Measurements from ENCODE around the gene WWOX. TPM values are rescaled to one million over a fixed set of nuclear protein-coding genes. Genes with fewer than 3 reads are reported as not detected.

The WWOX gene
- total and polyA plus RNA-seq, 10 donors: 5.9 to 90.3 (median 26.4) TPM

GRCh38 chr16:78660795-78661194 lies 561.3 kb downstream of the WWOX start:
- no peak for TF ChIP-seq POLR2AphosphoS5 (IDR thresholded peaks at IDR 0.05)
- no peak for TF ChIP-seq CTCF (IDR thresholded peaks at IDR 0.05 in 8 of 11, conservative IDR thresholded peaks at IDR 0.05 in 3 of 11)
- TF ChIP-seq POLR2A (IDR thresholded peaks at IDR 0.05): no peak
- no peak for DNase-seq

DNA sequence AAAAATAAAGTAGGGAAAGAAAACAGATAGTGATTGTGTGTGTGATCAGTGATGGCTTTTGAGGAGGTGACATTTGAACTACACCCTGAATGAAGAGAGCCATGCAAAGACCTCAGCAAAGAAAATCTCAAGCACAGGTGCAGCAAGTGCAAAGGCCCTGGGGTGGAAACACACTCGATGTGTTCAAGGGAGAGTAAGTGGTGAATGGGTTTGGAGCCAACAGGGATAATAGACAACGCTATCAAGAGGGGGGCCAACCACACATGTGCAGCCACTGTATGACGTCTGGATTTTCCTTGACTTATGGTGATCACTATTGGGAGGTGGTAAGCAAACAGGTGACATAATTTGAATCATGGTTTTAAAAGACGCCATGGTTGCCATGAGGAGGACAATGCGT lies 564.2 kb downstream of the WWOX start:
- DNase-seq: no peak
- Histone ChIP-seq H3K36me3 (no peaks in the 10 kb centered on the region), H3K4me3 (no peak overlapping the region), H3K9me3 (no peaks in the 10 kb centered on the region), H3K27ac (no peak overlapping the region), H3K27me3 (replicated peaks in 1 of 7) (no peaks in the 10 kb centered on the region), H3K4me1 (peaks cover 0 to 11% (median 2%) of the 10 kb centered on the region in 6 donors)
- no peak for TF ChIP-seq POLR2AphosphoS5 (IDR thresholded peaks at IDR 0.05)
- TF ChIP-seq CTCF (IDR thresholded peaks at IDR 0.05 in 8 of 11, conservative IDR thresholded peaks at IDR 0.05 in 3 of 11): no peak
- TF ChIP-seq POLR2A (IDR thresholded peaks at IDR 0.05): no peak
- 88 to 96% (median 94%) methylated on average over 5 of the region's 5 CpGs for WGBS, 5 donors
- intact Hi-C loops (cut with DNase I; ENCODE audit: low total_unique reads): no loop called here

More at GRCh38 chr16:78660795-78661194, 561.3 kb downstream of the WWOX start:
- H3K36me3 ChIP-seq: no peaks in the 10 kb centered on the region
- intact Hi-C loops (cut with DNase I; ENCODE audit: low total_unique reads): no loop called here
- peaks cover 0 to 12% (median 2%) of the 10 kb centered on the region in 6 donors for H3K4me1 ChIP-seq
- H3K27ac ChIP-seq: no peak overlapping the region
- no peak overlapping the region for H3K4me3 ChIP-seq
- H3K27me3 ChIP-seq (replicated peaks in 1 of 7): no peaks in the 10 kb centered on the region
- 86 to 98% (median 94%) methylated on average over 1 of the region's 1 CpG for WGBS, 5 donors
- H3K9me3 ChIP-seq: no peaks in the 10 kb centered on the region

- WGBS, 5 donors: 92 to 95% (median 94%) methylated on average over 19 of the region's 19 CpGs
- H3K36me3 ChIP-seq: no peaks in the 10 kb centered on the region
- no peak overlapping the region for H3K4me3 ChIP-seq
- no peak overlapping the region for H3K27ac ChIP-seq
- H3K4me1 ChIP-seq: peaks cover 0 to 12% (median 4%) of the 10 kb centered on the region in 6 donors
- intact Hi-C loops (cut with DNase I; ENCODE audit: low total_unique reads): no loop called here
- DNase-seq: no peak
- no peaks in the 10 kb centered on the region for H3K27me3 ChIP-seq (replicated peaks in 1 of 7)
- no peaks in the 10 kb centered on the region for H3K9me3 ChIP-seq
- no peak for TF ChIP-seq POLR2AphosphoS5 (IDR thresholded peaks at IDR 0.05)
- no peak for TF ChIP-seq POLR2A (IDR thresholded peaks at IDR 0.05)
- no peak for TF ChIP-seq CTCF (IDR thresholded peaks at IDR 0.05 in 8 of 11, conservative IDR thresholded peaks at IDR 0.05 in 3 of 11)
Measured at GRCh38 chr16:78664811-78665772, 565.6 kb downstream of the WWOX start.

GRCh38 chr16:78666318-78666717 lies 566.9 kb downstream of the WWOX start:
- Histone ChIP-seq H3K27me3 (replicated peaks in 1 of 7) (no peaks in the 10 kb centered on the region), H3K9me3 (no peaks in the 10 kb centered on the region), H3K36me3 (no peaks in the 10 kb centered on the region), H3K4me3 (no peak overlapping the region), H3K4me1 (peaks cover 0 to 14% (median 4%) of the 10 kb centered on the region in 6 donors), H3K27ac (no peak overlapping the region)
- 69 to 93% (median 88%) methylated on average over 4 of the region's 4 CpGs for WGBS, 5 donors
- DNase-seq: no peak
- TF ChIP-seq CTCF (IDR thresholded peaks at IDR 0.05 in 8 of 11, conservative IDR thresholded peaks at IDR 0.05 in 3 of 11) (no peak), POLR2AphosphoS5 (IDR thresholded peaks at IDR 0.05) (no peak), POLR2A (IDR thresholded peaks at IDR 0.05) (no peak)
- intact Hi-C loops (cut with DNase I; ENCODE audit: low total_unique reads): no loop called here
